IMR-90 (cell line): Measurements from ENCODE around the gene CD81. TPM values are rescaled to one million over a fixed set of nuclear protein-coding genes. Genes with fewer than 3 reads are reported as not detected.

Source experiments
- ATAC-seq: fragments of 200-7000 bp; cut with Tn5 transposase; 2 replicates; pipeline ENCODE4 v1.9.1; 2020; ENCODE audit warnings: low read depth, mild to moderate bottlenecking, moderate library complexity
- BruUV-seq: library from RNA; stranded (reverse); fragments of 400-500 nt; replicated peaks from 2 replicates; lab custom pipeline; 2021; lab: Mats Ljungman, UMichigan
- CTCF ChIA-PET: fragments of 300-600 bp; formaldehyde crosslinking; extraction: SDS; loops from one replicate; lab custom pipeline; 2021; ENCODE audit warnings: antibody characterized with exemption; lab: Yijun Ruan, JAX
- POLR2A ChIA-PET: fragments of 300-600 bp; sonication (Branson Sonifier 250); formaldehyde crosslinking; loops from one replicate; lab custom pipeline; 2022; ENCODE audit warnings: antibody characterized with exemption; ENCODE audit not compliant: unreplicated experiment; lab: Charles Lee
- DNase-seq: peaks from one replicate; pipeline ENCODE4 v3.0.0; 2013
- H2AFZ ChIP-seq: replicated peaks from 2 replicates; pipeline ENCODE3; 2013; ENCODE audit warnings: low read length, mild to moderate bottlenecking; ENCODE audit not compliant: poor library complexity
- H2AK5ac ChIP-seq: 2 replicates; pipeline ENCODE4 v1.6.1; 2013; ENCODE audit warnings: low read depth, low read length, inconsistent platforms
- H2AK9ac ChIP-seq: replicated peaks from 2 replicates; pipeline ENCODE3; 2013; ENCODE audit warnings: mild to moderate bottlenecking, low read depth, low read length, moderate library complexity; ENCODE audit not compliant: poor library complexity
- H2BK120ac ChIP-seq: 2 replicates; pipeline ENCODE4 v1.6.1; 2013; ENCODE audit warnings: low read depth, low read length, inconsistent platforms
- H2BK15ac ChIP-seq: 3 replicates; pipeline ENCODE4 v1.6.1; 2013; ENCODE audit warnings: low read depth, low read length, inconsistent platforms
- H2BK20ac ChIP-seq: 2 replicates; pipeline ENCODE4 v1.6.1; 2013; ENCODE audit warnings: low read depth, mild to moderate bottlenecking, inconsistent platforms, low read length, moderate library complexity
- H2BK5ac ChIP-seq: 2 replicates; pipeline ENCODE4 v1.6.1; 2013; ENCODE audit warnings: mild to moderate bottlenecking, low read depth, low read length, inconsistent platforms; ENCODE audit not compliant: poor library complexity, severe bottlenecking
- H3K14ac ChIP-seq: replicated peaks from 2 replicates; pipeline ENCODE4 v1.6.1; 2013; ENCODE audit warnings: low read depth, low read length, inconsistent platforms
- H3K18ac ChIP-seq: 2 replicates; pipeline ENCODE4 v1.6.1; 2013; ENCODE audit warnings: low read depth, low read length, control low read depth
- H3K23ac ChIP-seq: 2 replicates; pipeline ENCODE4 v1.6.1; 2013; ENCODE audit warnings: low read depth, low read length, inconsistent platforms
- H3K27ac ChIP-seq: 2 replicates; pipeline ENCODE4 v1.5.1; 2013; ENCODE audit warnings: mild to moderate bottlenecking, control low read depth, low read length; ENCODE audit not compliant: insufficient read depth
- H3K27me3 ChIP-seq: 2 replicates; pipeline ENCODE4 v1.6.1; 2013; ENCODE audit warnings: low read length; ENCODE audit not compliant: control insufficient read depth, insufficient read depth
- H3K36me3 ChIP-seq: 2 replicates; pipeline ENCODE4 v1.6.1; 2013; ENCODE audit warnings: low read length, mixed read lengths; ENCODE audit not compliant: control insufficient read depth, insufficient read depth
- H3K4ac ChIP-seq: 2 replicates; pipeline ENCODE4 v1.6.1; 2013; ENCODE audit warnings: low read depth, low read length, inconsistent platforms
- H3K4me1 ChIP-seq: 2 replicates; pipeline ENCODE4 v1.6.1; 2013; ENCODE audit warnings: low read length, mixed read lengths; ENCODE audit not compliant: control insufficient read depth, insufficient read depth
- H3K4me2 ChIP-seq: 2 replicates; pipeline ENCODE4 v1.6.1; 2013; ENCODE audit warnings: low read depth, mild to moderate bottlenecking, control low read depth, low read length, moderate library complexity
- H3K4me3 ChIP-seq: 2 replicates; pipeline ENCODE4 v1.5.1; 2013; ENCODE audit warnings: low read depth, mild to moderate bottlenecking, control low read depth, low read length, moderate library complexity; ENCODE audit not compliant: insufficient read depth
- H3K56ac ChIP-seq: 2 replicates; pipeline ENCODE4 v1.6.1; 2013; ENCODE audit warnings: low read length, inconsistent platforms; ENCODE audit not compliant: insufficient read depth; ENCODE audit errors: extremely low read depth
- H3K79me1 ChIP-seq, 2 experiments: 2 replicates each; pipeline ENCODE4 v1.6.1; 2013; ENCODE audit warnings: low read length in 2 of 2, inconsistent platforms in 1 of 2, low read depth in 1 of 2
- H3K9ac ChIP-seq: 2 replicates; pipeline ENCODE4 v1.6.1; 2013; ENCODE audit warnings: low read depth, low read length, control low read depth
- H3K9me1 ChIP-seq: 2 replicates; pipeline ENCODE4 v1.6.1; 2013; ENCODE audit warnings: low read length, inconsistent platforms; ENCODE audit not compliant: insufficient read depth
- H3K9me3 ChIP-seq: 2 replicates; pipeline ENCODE4 v1.6.1; 2013; ENCODE audit warnings: low read length; ENCODE audit not compliant: control insufficient read depth, insufficient read depth
- H4K20me1 ChIP-seq: 2 replicates; pipeline ENCODE4 v1.6.1; 2013; ENCODE audit warnings: low read length, inconsistent platforms; ENCODE audit not compliant: insufficient read depth
- H4K5ac ChIP-seq: 2 replicates; pipeline ENCODE4 v1.6.1; 2013; ENCODE audit warnings: mild to moderate bottlenecking, low read depth, low read length, control low read depth
- H4K8ac ChIP-seq, 2 experiments: 2 replicates each; pipeline ENCODE4 v1.6.1; 2013; ENCODE audit warnings: low read depth in 2 of 2, low read length in 2 of 2, control low read depth in 1 of 2, inconsistent platforms in 1 of 2
- H4K91ac ChIP-seq: 2 replicates; pipeline ENCODE4 v1.6.1; 2013; ENCODE audit warnings: low read depth, low read length, inconsistent platforms; ENCODE audit not compliant: insufficient read depth
- BHLHE40 ChIP-seq: fragments of 150-350 bp; IDR thresholded peaks from 2 replicates; pipeline ENCODE4 v1.6.1; 2016; ENCODE audit warnings: mild to moderate bottlenecking, low read depth, low read length
- CEBPB ChIP-seq: IDR thresholded peaks from 2 replicates; pipeline ENCODE4 v1.6.1; 2012; ENCODE audit warnings: low read depth, low read length, improper control_type of control experiment
- CHD1 ChIP-seq: IDR thresholded peaks from 2 replicates; pipeline ENCODE4 v1.6.1; 2012; ENCODE audit warnings: low read depth, low read length, improper control_type of control experiment
- FOS ChIP-seq: fragments of 150-350 bp; IDR thresholded peaks from 2 replicates; pipeline ENCODE4 v1.6.1; 2016; ENCODE audit warnings: low read depth, low read length
- MAFK ChIP-seq: IDR thresholded peaks from 2 replicates; pipeline ENCODE4 v1.6.1; 2012; ENCODE audit warnings: low read depth, low read length, improper control_type of control experiment
- MAZ ChIP-seq: IDR thresholded peaks from 2 replicates; pipeline ENCODE4 v1.6.1; 2012; ENCODE audit warnings: low read depth, mild to moderate bottlenecking, low read length, improper control_type of control experiment, moderate library complexity, borderline replicate concordance
- MXI1 ChIP-seq: IDR thresholded peaks from 2 replicates; pipeline ENCODE4 v1.6.1; 2012; ENCODE audit warnings: low read depth, mild to moderate bottlenecking, low read length, moderate library complexity, borderline replicate concordance
- NFE2L2 ChIP-seq: fragments of 150-350 bp; IDR thresholded peaks from 2 replicates; pipeline ENCODE4 v1.6.1; 2016; ENCODE audit warnings: low read depth, mild to moderate bottlenecking, low read length
- RCOR1 ChIP-seq: IDR thresholded peaks from 2 replicates; pipeline ENCODE4 v1.6.1; 2012; ENCODE audit warnings: mild to moderate bottlenecking, low read length, improper control_type of control experiment; ENCODE audit not compliant: insufficient replicate concordance
- RFX5 ChIP-seq: IDR thresholded peaks from 2 replicates; pipeline ENCODE4 v1.8.0; 2012; ENCODE audit warnings: low read depth, mild to moderate bottlenecking, low read length, moderate library complexity
- SMC3 ChIP-seq: fragments of 150-350 bp; IDR thresholded peaks from 2 replicates; pipeline ENCODE4 v1.6.1; 2016; ENCODE audit warnings: low read depth, mild to moderate bottlenecking, antibody characterized with exemption, low read length, moderate library complexity
- WGBS, 2 experiments: methylation state at CpG; one replicate each; pipeline versions ENCODE4 v1.1.5 to v1.1.7; 2013; ENCODE audit warnings: missing lambda C conversion rate in 2 of 2; ENCODE audit not compliant: insufficient read length in 1 of 2; ENCODE audit errors: extremely low coverage in 2 of 2; 5-methylcytosine and 5-hydroxymethylcytosine counted together
- dilution Hi-C: fragments of 300-500 bp; cut with HindIII; formaldehyde crosslinking; loops from one replicate; pipeline ENCODE4 v1.14.3; 2018; ENCODE audit warnings: low sequenced_read_pairs; ENCODE audit not compliant: unreplicated experiment
- in situ Hi-C: fragments of 300-500 bp; cut with MboI; formaldehyde crosslinking; loops from 3 replicates; pipeline ENCODE4 v1.14.3; 2019; ENCODE audit warnings: low sequenced_read_pairs, inconsistent platforms, mixed read lengths
- intact Hi-C: fragments of 100-400 bp; cut with micrococcal nuclease; formaldehyde crosslinking; loops from 2 replicates; pipeline ENCODE4 v1.10.0; 2022
- polyA plus RNA-seq, 3 experiments: library from polyadenylated mRNA; depleted of rRNA; stranded (reverse); fragments of >200 nt; gene quantifications; 2 replicates each; pipeline ENCODE4 v1.2.3, GENCODE V29; 2012; ENCODE audit warnings: low replicate concordance in 1 of 3
- total RNA-seq: library from RNA; depleted of rRNA; stranded (reverse); fragments of >200 nt; gene quantifications from 2 replicates; pipeline ENCODE4 v1.2.3, GENCODE V29; 2012
- TF ChIP-seq, protein P1 (sequence below): fragments of 150-350 bp; IDR thresholded peaks from 2 replicates; pipeline ENCODE4 v1.6.1; 2016; ENCODE audit warnings: low read depth, mild to moderate bottlenecking, low read length, moderate library complexity, borderline replicate concordance
- TF ChIP-seq, protein P2 (sequence below): fragments of 150-350 bp; IDR thresholded peaks from 2 replicates; pipeline ENCODE4 v1.6.1; 2017; ENCODE audit warnings: mild to moderate bottlenecking, antibody characterized with exemption, low read length, low read depth
- TF ChIP-seq, protein P3 (sequence below): conservative IDR thresholded peaks from 2 replicates; pipeline ENCODE4 v1.5.1; 2012; ENCODE audit warnings: mild to moderate bottlenecking, low read depth, low read length, improper control_type of control experiment

CD81 gene
- total and polyA plus RNA-seq, 2 of the 4 experiments (the other 2 are of a cell fraction), result 159 to 689 TPM

DNA sequence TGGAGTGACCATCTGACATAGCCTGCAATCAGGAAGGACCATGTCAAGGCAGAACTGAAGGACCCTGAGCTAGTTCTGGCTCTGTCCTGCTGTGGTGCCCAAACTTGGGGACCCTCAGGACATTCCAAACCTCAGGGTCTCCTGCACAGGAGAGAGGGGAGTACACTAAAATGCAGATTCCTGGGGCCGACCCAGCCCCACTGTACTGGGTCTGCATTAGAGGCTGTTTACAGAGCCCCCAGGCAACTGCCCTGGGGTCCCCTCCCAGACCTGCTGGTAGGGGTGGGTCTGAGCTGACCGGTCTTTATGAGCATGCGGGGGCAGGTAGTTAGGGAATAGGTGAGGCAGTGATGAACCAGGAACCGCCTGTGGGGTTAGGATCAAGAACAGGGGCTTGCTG lies 60.4 kb downstream of the CD81 start:
- intact Hi-C loops (no loop called here), in situ Hi-C loops (loop anchor here (10.0 kb wide), 1 partner anchor 77 kb away; no protein-coding TSS in a partner anchor), dilution Hi-C loops (no loop called here)
- H3K4me2 ChIP-seq, result no peak overlapping the region
- no peak overlapping the region for H2AFZ ChIP-seq
- H4K91ac ChIP-seq, result no peak overlapping the region
- no peaks in the 10 kb centered on the region for H3K79me1 ChIP-seq
- no peaks in the 10 kb centered on the region for H3K9me1 ChIP-seq
- no peaks in the 10 kb centered on the region for H4K20me1 ChIP-seq
- H3K23ac ChIP-seq, result no peak overlapping the region
- H2BK15ac ChIP-seq, result no peak overlapping the region
- no peak overlapping the region for H4K5ac ChIP-seq
- H2BK20ac ChIP-seq, result no peak overlapping the region
- no TSS peak for BruUV-seq
- H3K4me3 ChIP-seq, result no peak overlapping the region
- no peak overlapping the region for H3K14ac ChIP-seq
- no peak overlapping the region for H2BK5ac ChIP-seq
- DNase-seq (no peak), ATAC-seq (no peak)
- H3K27ac ChIP-seq, result no peak overlapping the region
- no peak overlapping the region for H2BK120ac ChIP-seq
- ChIA-PET CTCF (no interaction called here), POLR2A (no interaction called here)
- no peaks in the 10 kb centered on the region for H3K9me3 ChIP-seq
- H3K27me3 ChIP-seq, result peaks cover 20% of the 10 kb centered on the region
- no peaks in the 10 kb centered on the region for H3K4me1 ChIP-seq
- H2AK5ac ChIP-seq, result no peak overlapping the region
- WGBS, 2 experiments, result no CpG with 5 or more reads among the region's 4 CpGs
- no peak overlapping the region for H3K56ac ChIP-seq
- TF ChIP-seq RCOR1, result no peak
- TF ChIP-seq, protein P1, sequence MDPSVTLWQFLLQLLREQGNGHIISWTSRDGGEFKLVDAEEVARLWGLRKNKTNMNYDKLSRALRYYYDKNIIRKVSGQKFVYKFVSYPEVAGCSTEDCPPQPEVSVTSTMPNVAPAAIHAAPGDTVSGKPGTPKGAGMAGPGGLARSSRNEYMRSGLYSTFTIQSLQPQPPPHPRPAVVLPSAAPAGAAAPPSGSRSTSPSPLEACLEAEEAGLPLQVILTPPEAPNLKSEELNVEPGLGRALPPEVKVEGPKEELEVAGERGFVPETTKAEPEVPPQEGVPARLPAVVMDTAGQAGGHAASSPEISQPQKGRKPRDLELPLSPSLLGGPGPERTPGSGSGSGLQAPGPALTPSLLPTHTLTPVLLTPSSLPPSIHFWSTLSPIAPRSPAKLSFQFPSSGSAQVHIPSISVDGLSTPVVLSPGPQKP, result no peak
- no peak for TF ChIP-seq CEBPB
- TF ChIP-seq, protein P2, sequence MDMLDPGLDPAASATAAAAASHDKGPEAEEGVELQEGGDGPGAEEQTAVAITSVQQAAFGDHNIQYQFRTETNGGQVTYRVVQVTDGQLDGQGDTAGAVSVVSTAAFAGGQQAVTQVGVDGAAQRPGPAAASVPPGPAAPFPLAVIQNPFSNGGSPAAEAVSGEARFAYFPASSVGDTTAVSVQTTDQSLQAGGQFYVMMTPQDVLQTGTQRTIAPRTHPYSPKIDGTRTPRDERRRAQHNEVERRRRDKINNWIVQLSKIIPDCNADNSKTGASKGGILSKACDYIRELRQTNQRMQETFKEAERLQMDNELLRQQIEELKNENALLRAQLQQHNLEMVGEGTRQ, result no peak
- TF ChIP-seq, protein P3, sequence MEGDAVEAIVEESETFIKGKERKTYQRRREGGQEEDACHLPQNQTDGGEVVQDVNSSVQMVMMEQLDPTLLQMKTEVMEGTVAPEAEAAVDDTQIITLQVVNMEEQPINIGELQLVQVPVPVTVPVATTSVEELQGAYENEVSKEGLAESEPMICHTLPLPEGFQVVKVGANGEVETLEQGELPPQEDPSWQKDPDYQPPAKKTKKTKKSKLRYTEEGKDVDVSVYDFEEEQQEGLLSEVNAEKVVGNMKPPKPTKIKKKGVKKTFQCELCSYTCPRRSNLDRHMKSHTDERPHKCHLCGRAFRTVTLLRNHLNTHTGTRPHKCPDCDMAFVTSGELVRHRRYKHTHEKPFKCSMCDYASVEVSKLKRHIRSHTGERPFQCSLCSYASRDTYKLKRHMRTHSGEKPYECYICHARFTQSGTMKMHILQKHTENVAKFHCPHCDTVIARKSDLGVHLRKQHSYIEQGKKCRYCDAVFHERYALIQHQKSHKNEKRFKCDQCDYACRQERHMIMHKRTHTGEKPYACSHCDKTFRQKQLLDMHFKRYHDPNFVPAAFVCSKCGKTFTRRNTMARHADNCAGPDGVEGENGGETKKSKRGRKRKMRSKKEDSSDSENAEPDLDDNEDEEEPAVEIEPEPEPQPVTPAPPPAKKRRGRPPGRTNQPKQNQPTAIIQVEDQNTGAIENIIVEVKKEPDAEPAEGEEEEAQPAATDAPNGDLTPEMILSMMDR, result no peak
- no peak for TF ChIP-seq CHD1
- no peak for TF ChIP-seq RFX5
- TF ChIP-seq NFE2L2, result no peak
- TF ChIP-seq SMC3, result no peak
- no peak for TF ChIP-seq MAZ
- no peak for TF ChIP-seq BHLHE40
- no peak for TF ChIP-seq FOS
- TF ChIP-seq MAFK, result no peak
- TF ChIP-seq MXI1, result no peak
- no peaks in the 10 kb centered on the region for H3K36me3 ChIP-seq
- no peak overlapping the region for H4K8ac ChIP-seq
- no peak overlapping the region for H3K9ac ChIP-seq
- no peak overlapping the region for H3K4ac ChIP-seq
- H3K18ac ChIP-seq, result no peak overlapping the region
- no peak overlapping the region for H2AK9ac ChIP-seq
